HEK293T (cell line): ENCODE measurements around the gene AIMP1.

Source experiments
- CTBP1 ChIP-seq: fragments of 450-650 bp; IDR thresholded peaks from 2 replicates; pipeline ENCODE4 v1.6.1; 2016; ENCODE audit warnings: borderline replicate concordance
- ELF4 ChIP-seq: fragments of 450-650 bp; IDR thresholded peaks from 2 replicates; pipeline ENCODE4 v1.6.1; 2017; ENCODE audit warnings: antibody characterized with exemption
- FOXA1 ChIP-seq: fragments of 450-650 bp; IDR thresholded peaks from 2 replicates; pipeline ENCODE4 v1.6.1; 2016; ENCODE audit warnings: mild to moderate bottlenecking
- FOXK2 ChIP-seq: fragments of 450-650 bp; IDR thresholded peaks from 2 replicates; pipeline ENCODE4 v1.6.1; 2016; ENCODE audit warnings: mild to moderate bottlenecking
- SP1 ChIP-seq: fragments of 450-650 bp; IDR thresholded peaks from 2 replicates; pipeline ENCODE4 v1.6.1; 2017

DNA sequence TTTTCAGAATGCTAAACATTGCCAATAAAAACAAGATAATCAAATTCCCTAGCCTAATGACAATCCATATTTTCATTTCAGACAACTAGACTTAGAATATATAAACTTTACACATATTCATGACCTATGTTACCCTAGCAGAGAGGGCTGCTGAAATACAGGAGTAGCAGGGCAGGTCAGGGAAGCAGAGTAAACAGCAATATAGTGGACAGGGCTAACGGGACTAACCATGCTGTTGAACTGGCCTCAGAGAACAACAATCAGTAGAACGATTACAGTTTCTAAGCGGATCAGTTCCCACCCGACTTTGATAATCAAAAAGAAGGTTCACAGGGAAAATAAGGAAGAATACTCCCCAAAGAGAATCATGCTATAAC lies 14.3 kb upstream of the AIMP1 start:
- TF ChIP-seq CTBP1 (no peak), FOXK2 (no peak), SP1 (no peak), ELF4 (no peak), FOXA1 (no peak)
